ENCODE measurements around the gene GALK2.

DNA sequence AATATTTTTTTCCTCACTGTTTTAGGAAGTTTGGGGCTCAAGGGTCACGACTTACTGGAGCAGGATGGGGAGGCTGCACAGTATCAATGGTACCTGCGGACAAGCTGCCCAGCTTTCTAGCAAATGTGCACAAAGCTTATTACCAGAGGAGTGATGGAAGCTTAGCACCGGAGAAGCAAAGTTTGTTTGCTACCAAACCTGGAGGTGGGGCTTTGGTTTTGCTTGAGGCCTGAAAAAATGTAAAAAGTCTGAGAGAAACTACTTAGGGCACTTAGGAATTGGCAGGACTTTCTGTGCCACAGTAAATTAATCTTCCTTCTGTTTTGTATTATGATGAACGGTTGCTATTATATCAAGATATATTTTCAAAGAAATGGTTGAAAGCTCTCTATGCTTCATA lies 157.9 kb downstream of the GALK2 start:
- TF ChIP-seq SIN3A (conservative IDR thresholded peaks at IDR 0.05 in 1 of 2, IDR thresholded peaks at IDR 0.05 in 1 of 2; ENCODE audit: low read depth in 1 of 2, low read length in 2 of 2) (no peak), GABPA (IDR thresholded peaks at IDR 0.05; ENCODE audit: borderline replicate concordance, insufficient read depth, low read length) (no peak), RAD21 (IDR thresholded peaks at IDR 0.05 in 1 of 2, conservative IDR thresholded peaks at IDR 0.05 in 1 of 2; ENCODE audit: low read depth in 2 of 2, low read length in 2 of 2) (no peak), EZH2 (IDR thresholded peaks at IDR 0.05; ENCODE audit: low read depth, low read length, severe bottlenecking) (no peak), POLR2AphosphoS5 (IDR thresholded peaks at IDR 0.05; ENCODE audit: low read depth, low read length) (no peak), CREB1 (IDR thresholded peaks at IDR 0.05) (no peak)
- TF ChIP-seq, protein P1, sequence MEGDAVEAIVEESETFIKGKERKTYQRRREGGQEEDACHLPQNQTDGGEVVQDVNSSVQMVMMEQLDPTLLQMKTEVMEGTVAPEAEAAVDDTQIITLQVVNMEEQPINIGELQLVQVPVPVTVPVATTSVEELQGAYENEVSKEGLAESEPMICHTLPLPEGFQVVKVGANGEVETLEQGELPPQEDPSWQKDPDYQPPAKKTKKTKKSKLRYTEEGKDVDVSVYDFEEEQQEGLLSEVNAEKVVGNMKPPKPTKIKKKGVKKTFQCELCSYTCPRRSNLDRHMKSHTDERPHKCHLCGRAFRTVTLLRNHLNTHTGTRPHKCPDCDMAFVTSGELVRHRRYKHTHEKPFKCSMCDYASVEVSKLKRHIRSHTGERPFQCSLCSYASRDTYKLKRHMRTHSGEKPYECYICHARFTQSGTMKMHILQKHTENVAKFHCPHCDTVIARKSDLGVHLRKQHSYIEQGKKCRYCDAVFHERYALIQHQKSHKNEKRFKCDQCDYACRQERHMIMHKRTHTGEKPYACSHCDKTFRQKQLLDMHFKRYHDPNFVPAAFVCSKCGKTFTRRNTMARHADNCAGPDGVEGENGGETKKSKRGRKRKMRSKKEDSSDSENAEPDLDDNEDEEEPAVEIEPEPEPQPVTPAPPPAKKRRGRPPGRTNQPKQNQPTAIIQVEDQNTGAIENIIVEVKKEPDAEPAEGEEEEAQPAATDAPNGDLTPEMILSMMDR (IDR thresholded peaks at IDR 0.05; ENCODE audit: control extremely low read depth in 1 of 3, insufficient read depth in 1 of 3, low read depth in 1 of 3, low read length in 3 of 3): no peak

All from H1 (cell line).